Lower lobe of right lung (tissue), 2 donors: Measurements from ENCODE around the gene IL17REL. TPM values are rescaled to one million over a fixed set of nuclear protein-coding genes. Genes with fewer than 3 reads are reported as not detected.

Experiments used
- ATAC-seq, 2 donors: fragments of 200-7000 bp; cut with Tn5 transposase; one replicate each; pipeline ENCODE4 v1.9.1; 2020 to 2022; ENCODE audit warnings: mild to moderate bottlenecking in 2 of 2, moderate library complexity in 2 of 2
- DNase-seq: peaks from one replicate; pipeline ENCODE4 v3.0.0-alpha.2; 2020
- H3K27ac ChIP-seq: fragments of 200-600 bp; one replicate; pipeline ENCODE4 v1.8.0; 2022
- H3K27me3 ChIP-seq: fragments of 200-600 bp; one replicate; pipeline ENCODE4 v1.8.0; 2022; ENCODE audit warnings: low read depth
- H3K36me3 ChIP-seq: fragments of 200-600 bp; one replicate; pipeline ENCODE4 v1.8.0; 2022; ENCODE audit warnings: mild to moderate bottlenecking
- H3K4me1 ChIP-seq: fragments of 200-600 bp; one replicate; pipeline ENCODE4 v1.8.0; 2022
- H3K4me3 ChIP-seq: fragments of 200-600 bp; one replicate; pipeline ENCODE4 v1.8.0; 2022; ENCODE audit warnings: mild to moderate bottlenecking
- H3K9me3 ChIP-seq: fragments of 200-600 bp; one replicate; pipeline ENCODE4 v1.8.0; 2022
- CTCF ChIP-seq: fragments of 200-600 bp; IDR thresholded peaks from one replicate; pipeline ENCODE4 v1.8.0; 2022; ENCODE audit warnings: antibody characterized with exemption, mild to moderate bottlenecking
- intact Hi-C: fragments of 100-400 bp; cut with DNase I; formaldehyde crosslinking; loops from one replicate; pipeline ENCODE4 v1.11.0; 2022
- total RNA-seq: library from RNA; stranded (reverse); fragmentation: NEBNext Ultra II Directional; extraction: Animal tissue kit (Norgen Biotek cat#: 25700); gene quantifications from one replicate; pipeline ENCODE4 v1.2.1, GENCODE V29; 2021
- donor health status: DM: no; HTN: yes; CAD: no; lungs with severe emphysema.

The IL17REL gene
- total RNA-seq, 1 donor from 2014 or later = 0.09 TPM

GRCh38 chr22:49970528-49971231, 41.9 kb downstream of the IL17REL start:
- Histone ChIP-seq H3K27ac (peak overlapping the region; percentile 80), H3K4me3 (peak overlapping the region; percentile 60), H3K9me3 (no peaks in the 10 kb centered on the region), H3K27me3 (no peaks in the 10 kb centered on the region), H3K36me3 (no peaks in the 10 kb centered on the region), H3K4me1 (peaks cover 58% of the 10 kb centered on the region)
- intact Hi-C loops = no loop called here
- TF ChIP-seq CTCF = no peak
- ATAC-seq (peak; percentile 90 to 92), DNase-seq (peak; percentile 97)

- H3K27me3 ChIP-seq = no peaks in the 10 kb centered on the region
- ATAC-seq = no peak
- intact Hi-C loops = no loop called here
- no peaks in the 10 kb centered on the region for H3K9me3 ChIP-seq
- TF ChIP-seq CTCF = no peak
- peaks cover 7% of the 10 kb centered on the region for H3K36me3 ChIP-seq
- H3K4me1 ChIP-seq = peaks cover 65% of the 10 kb centered on the region
- peak; percentile 47 for DNase-seq
- H3K27ac ChIP-seq = peak overlapping the region; percentile 80
- no peak overlapping the region for H3K4me3 ChIP-seq
Measured at GRCh38 chr22:49969751-49970527, 42.6 kb downstream of the IL17REL start.

- Histone ChIP-seq H3K27me3 (no peaks in the 10 kb centered on the region), H3K4me3 (no peak overlapping the region), H3K4me1 (peaks cover 74% of the 10 kb centered on the region), H3K36me3 (peaks cover 16% of the 10 kb centered on the region), H3K9me3 (no peaks in the 10 kb centered on the region), H3K27ac (peak overlapping the region; percentile 80)
- TF ChIP-seq CTCF = no peak
- intact Hi-C loops = no loop called here
- no peak for ATAC-seq
- DNase-seq = peak; percentile 56
Measured at GRCh38 chr22:49968831-49969661, 43.5 kb downstream of the IL17REL start.

- TF ChIP-seq CTCF = no peak
- Histone ChIP-seq H3K4me3 (no peak overlapping the region), H3K27me3 (no peaks in the 10 kb centered on the region), H3K4me1 (peaks cover 81% of the 10 kb centered on the region), H3K27ac (peak overlapping the region; percentile 90), H3K9me3 (no peaks in the 10 kb centered on the region), H3K36me3 (peaks cover 22% of the 10 kb centered on the region)
- no peak for ATAC-seq
- peak; percentile 48 for DNase-seq
- intact Hi-C loops = no loop called here
Measured at GRCh38 chr22:49968313-49968830, 44.2 kb downstream of the IL17REL start.

- TF ChIP-seq CTCF = no peak
- Histone ChIP-seq H3K36me3 (peaks cover 28% of the 10 kb centered on the region), H3K27me3 (no peaks in the 10 kb centered on the region), H3K4me1 (peaks cover 87% of the 10 kb centered on the region), H3K9me3 (no peaks in the 10 kb centered on the region), H3K27ac (peak overlapping the region; percentile 90), H3K4me3 (peak overlapping the region; percentile 95)
- peak; percentile 77 for DNase-seq
- intact Hi-C loops = no loop called here
- peak in 1 of 2 donors; percentile 0 for ATAC-seq
Measured at GRCh38 chr22:49967706-49968208, 44.8 kb downstream of the IL17REL start.
